H1 (cell line): ENCODE measurements around the gene SCN2A. TPM values are rescaled to one million over a fixed set of nuclear protein-coding genes. Genes with fewer than 3 reads are reported as not detected.

Experiments
- CHD2 ChIP-seq: IDR thresholded peaks from 2 replicates; pipeline ENCODE4 v1.6.1; 2012; ENCODE audit warnings: low read length, improper control_type of control experiment
- KDM1A ChIP-seq: fragments of 200-600, 300-600 bp; sonication (generic); IDR thresholded peaks from 2 replicates; pipeline ENCODE4 v1.7.1; 2016; ENCODE audit warnings: mild to moderate bottlenecking, low read length, borderline replicate concordance
- polyA plus RNA-seq, 7 experiments: library from polyadenylated mRNA; depleted of rRNA in 3 of 7; stranded (reverse) in 5 of 7; unstranded in 2 of 7; fragments of >200 nt in 5 of 7; fragments of 200-250 nt in 2 of 7; gene quantifications; 1 replicate in 5 of 7; 2 replicates in 1 of 7; 4 replicates in 1 of 7; pipeline versions ENCODE4 v1.2.1 to v1.2.3, GENCODE V29; 2011 to 2013; ENCODE audit warnings: missing spikeins in 2 of 7, mixed read lengths in 2 of 7
- total RNA-seq: library from RNA; stranded (reverse); fragmentation: NEBNext Ultra II Directional; extraction: Animal tissue kit (Norgen Biotek cat#: 25700); gene quantifications from 2 replicates; pipeline ENCODE4 v1.2.1, GENCODE V29; 2021

SCN2A gene
- total and polyA plus RNA-seq, 2 of the 8 experiments (the other 6 are each of a cell fraction or from before 2014, with no cell fraction given) = 0.18 to 1.1 TPM

DNA sequence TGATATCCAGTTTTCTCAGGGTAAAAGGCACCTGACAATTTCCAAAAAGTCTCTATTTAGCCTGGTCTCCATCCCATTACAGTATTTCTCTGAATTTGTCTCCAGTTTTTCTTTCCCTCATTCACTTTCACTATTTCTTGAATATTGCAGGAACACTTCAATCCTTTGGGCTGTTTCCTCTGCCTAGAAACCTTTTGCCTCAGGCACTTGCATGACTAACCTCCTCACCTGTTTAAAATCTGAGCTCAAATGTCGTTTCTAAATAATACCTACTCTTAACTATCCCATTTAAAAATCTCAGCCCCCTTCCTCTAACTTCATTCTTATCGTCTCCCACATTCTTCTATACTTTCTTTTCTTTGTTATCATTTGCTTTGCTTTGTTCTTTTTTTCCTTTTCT, 9.0 kb downstream of the SCN2A start (continued):
- TF ChIP-seq KDM1A = no peak
- no peak for TF ChIP-seq CHD2
- TF ChIP-seq, all 59 proteins: peak for 0
